Keratinocyte (primary cell): ENCODE measurements around the gene SEPTIN6. TPM values are rescaled to one million over a fixed set of nuclear protein-coding genes. Genes with fewer than 3 reads are reported as not detected.
"Not testable (repeated sequence)": the region's sequence is repeated elsewhere in the genome, so short reads cannot be mapped to it uniquely, and the experiment has no call there.

ENCODE experiments used
- DNase-seq: peaks from one replicate; pipeline ENCODE4 v3.0.0-alpha.2; 2011; ENCODE audit warnings: low read depth, missing footprints, low spot score
- FAIRE-seq: peaks from 2 replicates; lab custom pipeline; 2011; peaks lifted over from hg19 to GRCh38; lab: Jason Lieb, UNC
- H2AFZ ChIP-seq: 2 replicates; pipeline ENCODE4 v1.6.0; 2012; ENCODE audit warnings: low read length, control low read depth, inconsistent platforms; ENCODE audit not compliant: control insufficient read depth
- H3K27ac ChIP-seq: 2 replicates; pipeline ENCODE4 v1.5.1; 2011; ENCODE audit warnings: low read length; ENCODE audit not compliant: control insufficient read depth, insufficient read depth
- H3K27me3 ChIP-seq: 3 replicates; pipeline ENCODE4 v1.6.0; 2011; ENCODE audit warnings: low read length; ENCODE audit not compliant: control insufficient read depth, insufficient read depth; ENCODE audit errors: extremely low read depth
- H3K36me3 ChIP-seq, 2 experiments: 2 replicates in 1 of 2; 3 replicates in 1 of 2; pipeline ENCODE4 v1.5.1; 2011; ENCODE audit warnings: low read length in 2 of 2, mild to moderate bottlenecking in 1 of 2; ENCODE audit not compliant: control insufficient read depth in 2 of 2, insufficient read depth in 2 of 2; ENCODE audit errors: extremely low read depth in 1 of 2
- H3K4me1 ChIP-seq: 3 replicates; pipeline ENCODE4 v1.5.1; 2011; ENCODE audit warnings: low read length; ENCODE audit not compliant: control insufficient read depth, insufficient read depth; ENCODE audit errors: extremely low read depth
- H3K4me2 ChIP-seq: 3 replicates; pipeline ENCODE4 v1.6.0; 2011; ENCODE audit warnings: low read depth, low read length; ENCODE audit not compliant: control insufficient read depth, insufficient read depth; ENCODE audit errors: extremely low read depth
- H3K4me3 ChIP-seq, 3 experiments: fragments of 200-600 bp in 1 of 3; sonication (generic) in 1 of 3; 2 replicates in 2 of 3; 3 replicates in 1 of 3; pipeline ENCODE4 v1.5.1; 2011 to 2016; ENCODE audit warnings: low read length in 3 of 3, mild to moderate bottlenecking in 3 of 3, control low read depth in 2 of 3, inconsistent platforms in 1 of 3, low read depth in 1 of 3, mixed read lengths in 1 of 3, mixed run types in 1 of 3, moderate library complexity in 1 of 3; ENCODE audit not compliant: control insufficient read depth in 2 of 3, insufficient read depth in 2 of 3; ENCODE audit errors: extremely low read depth in 1 of 3
- H3K79me2 ChIP-seq: 2 replicates; pipeline ENCODE4 v1.6.0; 2012; ENCODE audit warnings: low read length; ENCODE audit not compliant: control insufficient read depth, insufficient read depth
- H3K9ac ChIP-seq: 3 replicates; pipeline ENCODE4 v1.6.0; 2011; ENCODE audit warnings: low read length; ENCODE audit not compliant: control insufficient read depth, insufficient read depth; ENCODE audit errors: extremely low read depth
- H3K9me1 ChIP-seq: 3 replicates; pipeline ENCODE4 v1.6.0; 2011; ENCODE audit warnings: low read length; ENCODE audit not compliant: control insufficient read depth, insufficient read depth; ENCODE audit errors: extremely low read depth
- H3K9me3 ChIP-seq: 2 replicates; pipeline ENCODE4 v1.5.1; 2012; ENCODE audit warnings: low read depth, low read length; ENCODE audit not compliant: control insufficient read depth
- H4K20me1 ChIP-seq: 3 replicates; pipeline ENCODE4 v1.6.0; 2011; ENCODE audit warnings: low read length; ENCODE audit not compliant: control insufficient read depth, insufficient read depth; ENCODE audit errors: extremely low read depth
- EZH2 ChIP-seq: IDR thresholded peaks from one replicate; pipeline ENCODE4 v1.6.1; 2012; ENCODE audit warnings: inconsistent platforms, mild to moderate bottlenecking, low read length, moderate library complexity
- dilution Hi-C: fragments of 300-500 bp; cut with MboI; formaldehyde crosslinking; loops from one replicate; pipeline ENCODE4 v1.7.0; 2020; ENCODE audit warnings: low sequenced_read_pairs; ENCODE audit not compliant: extremely low pct_ligation_motif_present
- polyA plus RNA-seq, 5 experiments: library from polyadenylated mRNA; depleted of rRNA in 3 of 5; stranded (reverse) in 3 of 5; stranded (forward) in 1 of 5; unstranded in 1 of 5; fragments of >200 nt; gene quantifications; 1 replicate in 1 of 5; 2 replicates in 3 of 5; 3 replicates in 1 of 5; pipeline versions ENCODE4 v1.2.1 to v1.2.3, GENCODE V29; 2011 to 2012; ENCODE audit warnings: missing spikeins in 2 of 5, low read depth in 1 of 5, low replicate concordance in 1 of 5
- TF ChIP-seq, protein P1 (sequence below), 3 experiments: IDR thresholded peaks in 1 of 3; conservative IDR thresholded peaks in 1 of 3; optimal IDR thresholded peaks in 1 of 3; 2 replicates in 2 of 3; 3 replicates in 1 of 3; pipeline versions ENCODE3 to v1.5.1; 2011; ENCODE audit warnings: low read length in 3 of 3, mild to moderate bottlenecking in 3 of 3, moderate library complexity in 2 of 3, control low read depth in 1 of 3, inconsistent platforms in 1 of 3; ENCODE audit not compliant: insufficient read depth in 2 of 3; ENCODE audit errors: extremely low read depth in 1 of 3

Gene SEPTIN6
- polyA plus RNA-seq, 1 donor (not counting 4 experiments of a cell fraction or from before 2014, with no cell fraction given) = 12.6 TPM

DNA sequence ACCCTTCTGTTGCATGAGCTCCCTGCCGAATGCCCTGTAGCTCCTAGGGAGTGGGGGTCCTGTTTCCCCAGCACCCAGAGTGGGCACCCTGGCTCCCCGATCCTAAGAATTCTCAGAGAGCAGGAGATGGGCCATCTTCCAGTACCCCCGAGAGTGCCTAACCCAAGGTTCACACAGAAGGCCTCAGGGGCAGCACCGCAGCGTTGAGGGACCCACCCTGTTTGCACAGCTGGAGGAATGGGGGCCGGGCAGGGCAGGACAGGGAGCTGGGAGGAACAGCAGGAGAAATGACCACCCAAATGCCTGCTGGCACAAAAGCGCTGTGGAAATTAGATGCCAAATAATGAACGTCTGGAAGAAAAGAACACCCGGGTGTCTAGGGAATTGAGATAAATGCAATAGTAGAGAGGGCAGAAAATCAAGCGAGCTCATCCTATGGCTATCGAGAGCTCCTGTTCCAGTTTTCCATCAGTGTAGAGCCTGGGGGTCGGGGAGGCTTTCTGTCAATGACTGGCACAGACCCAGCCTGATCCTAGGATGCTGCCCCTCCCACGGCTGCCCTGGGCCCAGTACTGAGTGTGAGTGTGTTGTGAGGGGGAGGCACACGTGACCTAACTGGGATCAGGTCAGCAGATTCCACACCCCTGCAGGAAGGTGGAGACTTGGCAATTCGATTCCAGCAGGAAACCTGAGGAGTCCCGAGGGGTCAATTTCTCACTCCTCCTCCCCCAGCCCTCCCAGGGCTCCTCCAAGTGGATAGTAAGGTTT lies 25.7 kb downstream of the SEPTIN6 start:
- H4K20me1 ChIP-seq = no peaks in the 10 kb centered on the region
- TF ChIP-seq, protein P1, sequence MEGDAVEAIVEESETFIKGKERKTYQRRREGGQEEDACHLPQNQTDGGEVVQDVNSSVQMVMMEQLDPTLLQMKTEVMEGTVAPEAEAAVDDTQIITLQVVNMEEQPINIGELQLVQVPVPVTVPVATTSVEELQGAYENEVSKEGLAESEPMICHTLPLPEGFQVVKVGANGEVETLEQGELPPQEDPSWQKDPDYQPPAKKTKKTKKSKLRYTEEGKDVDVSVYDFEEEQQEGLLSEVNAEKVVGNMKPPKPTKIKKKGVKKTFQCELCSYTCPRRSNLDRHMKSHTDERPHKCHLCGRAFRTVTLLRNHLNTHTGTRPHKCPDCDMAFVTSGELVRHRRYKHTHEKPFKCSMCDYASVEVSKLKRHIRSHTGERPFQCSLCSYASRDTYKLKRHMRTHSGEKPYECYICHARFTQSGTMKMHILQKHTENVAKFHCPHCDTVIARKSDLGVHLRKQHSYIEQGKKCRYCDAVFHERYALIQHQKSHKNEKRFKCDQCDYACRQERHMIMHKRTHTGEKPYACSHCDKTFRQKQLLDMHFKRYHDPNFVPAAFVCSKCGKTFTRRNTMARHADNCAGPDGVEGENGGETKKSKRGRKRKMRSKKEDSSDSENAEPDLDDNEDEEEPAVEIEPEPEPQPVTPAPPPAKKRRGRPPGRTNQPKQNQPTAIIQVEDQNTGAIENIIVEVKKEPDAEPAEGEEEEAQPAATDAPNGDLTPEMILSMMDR (optimal IDR thresholded peaks at IDR 0.05 in 1 of 3, IDR thresholded peaks at IDR 0.05 in 1 of 3, conservative IDR thresholded peaks at IDR 0.05 in 1 of 3; ENCODE audit: extremely low read depth in 1 of 3, insufficient read depth in 2 of 3, low read length in 3 of 3) = no peak
- TF ChIP-seq EZH2 = no peak
- H3K27ac ChIP-seq = no peak overlapping the region
- H3K4me2 ChIP-seq = no peak overlapping the region
- no peaks in the 10 kb centered on the region for H3K79me2 ChIP-seq
- no peaks in the 10 kb centered on the region for H3K27me3 ChIP-seq
- H3K4me1 ChIP-seq = no peaks in the 10 kb centered on the region
- no peaks in the 10 kb centered on the region for H3K9me3 ChIP-seq
- DNase-seq (no peak), FAIRE-seq (no peak)
- H2AFZ ChIP-seq = no peak overlapping the region
- H3K36me3 ChIP-seq = no peaks in the 10 kb centered on the region
- H3K9me1 ChIP-seq = no peaks in the 10 kb centered on the region
- no peak overlapping the region for H3K4me3 ChIP-seq
- H3K9ac ChIP-seq = no peak overlapping the region
- dilution Hi-C loops = no loop called here

DNA sequence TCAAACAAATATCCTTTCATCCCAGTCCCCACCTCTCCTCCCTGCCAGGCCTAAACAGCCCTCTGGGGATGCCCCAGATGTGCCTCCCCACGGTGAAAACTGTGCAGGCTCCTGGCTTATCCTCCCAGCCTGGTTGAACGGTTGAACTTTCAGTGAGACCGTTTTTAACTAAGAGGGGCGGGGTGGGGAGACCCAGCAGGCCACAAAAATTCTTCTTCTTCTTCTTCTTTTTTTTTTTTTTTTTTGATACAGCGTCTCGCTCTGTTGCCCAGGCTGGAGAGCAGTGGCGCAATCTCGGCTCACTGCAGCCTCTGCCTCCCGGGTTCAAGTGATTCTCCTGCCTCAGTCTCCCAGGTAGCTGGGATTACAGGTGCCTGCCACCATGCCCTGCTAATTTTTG lies 28.1 kb downstream of the SEPTIN6 start:
- H4K20me1 ChIP-seq, H3K27ac ChIP-seq, H3K36me3 ChIP-seq, H3K4me1 ChIP-seq, DNase-seq, H2AFZ ChIP-seq, H3K9ac ChIP-seq, H3K9me3 ChIP-seq, H3K27me3 ChIP-seq, H3K4me3 ChIP-seq, H3K9me1 ChIP-seq, FAIRE-seq, H3K79me2 ChIP-seq, dilution Hi-C loops, H3K4me2 ChIP-seq: not testable (repeated sequence)

DNA sequence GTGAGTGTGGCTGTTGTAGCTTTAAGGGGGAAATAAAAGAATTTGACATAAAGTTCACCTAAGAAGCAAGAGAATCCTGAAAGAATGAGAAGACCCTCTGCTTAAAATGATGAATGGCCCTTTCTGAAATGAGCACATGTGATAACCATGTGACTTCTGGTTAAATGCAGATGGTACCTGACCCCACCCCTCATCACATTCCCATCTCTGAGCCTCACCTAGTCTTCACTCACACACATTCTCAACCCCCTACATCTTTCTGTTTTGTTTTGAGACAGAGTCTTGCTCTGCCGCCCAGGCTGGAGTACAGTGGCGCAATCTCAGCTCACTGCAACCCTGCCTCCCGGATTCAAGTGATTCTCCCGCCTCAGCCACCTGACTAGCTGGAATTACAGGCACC lies 31.5 kb downstream of the SEPTIN6 start:
- Histone ChIP-seq H3K79me2 (no peaks in the 10 kb centered on the region), H3K9ac (no peak overlapping the region), H3K4me1 (no peaks in the 10 kb centered on the region), H3K27me3 (no peaks in the 10 kb centered on the region), H3K4me2 (no peak overlapping the region), H2AFZ (no peak overlapping the region), H3K9me3 (no peaks in the 10 kb centered on the region), H3K4me3 (no peak overlapping the region), H3K27ac (no peak overlapping the region), H4K20me1 (no peaks in the 10 kb centered on the region), H3K36me3 (no peaks in the 10 kb centered on the region), H3K9me1 (no peaks in the 10 kb centered on the region)
- DNase-seq = no peak
- no peak for TF ChIP-seq EZH2
- TF ChIP-seq, protein P1 (optimal IDR thresholded peaks at IDR 0.05 in 1 of 3, IDR thresholded peaks at IDR 0.05 in 1 of 3, conservative IDR thresholded peaks at IDR 0.05 in 1 of 3; ENCODE audit: extremely low read depth in 1 of 3, insufficient read depth in 2 of 3, low read length in 3 of 3) = no peak
- dilution Hi-C loops = no loop called here
- FAIRE-seq = no peak
